OCI-LY3 (cell line): ENCODE data around the gene ST6GAL2.

Experiments used
- CTCF ChIP-seq: fragments of 200-600, 300-600 bp; sonication (generic); IDR thresholded peaks from 2 replicates; pipeline ENCODE4 v1.5.1; 2014; ENCODE audit warnings: antibody characterized with exemption, low read length, low read depth
- EZH2phosphoT487 ChIP-seq: fragments of 200-600 bp; shearing (Covaris generic); IDR thresholded peaks from 2 replicates; pipeline ENCODE4 v1.6.1; 2018; ENCODE audit warnings: antibody characterized with exemption, mixed run types, low read depth

DNA sequence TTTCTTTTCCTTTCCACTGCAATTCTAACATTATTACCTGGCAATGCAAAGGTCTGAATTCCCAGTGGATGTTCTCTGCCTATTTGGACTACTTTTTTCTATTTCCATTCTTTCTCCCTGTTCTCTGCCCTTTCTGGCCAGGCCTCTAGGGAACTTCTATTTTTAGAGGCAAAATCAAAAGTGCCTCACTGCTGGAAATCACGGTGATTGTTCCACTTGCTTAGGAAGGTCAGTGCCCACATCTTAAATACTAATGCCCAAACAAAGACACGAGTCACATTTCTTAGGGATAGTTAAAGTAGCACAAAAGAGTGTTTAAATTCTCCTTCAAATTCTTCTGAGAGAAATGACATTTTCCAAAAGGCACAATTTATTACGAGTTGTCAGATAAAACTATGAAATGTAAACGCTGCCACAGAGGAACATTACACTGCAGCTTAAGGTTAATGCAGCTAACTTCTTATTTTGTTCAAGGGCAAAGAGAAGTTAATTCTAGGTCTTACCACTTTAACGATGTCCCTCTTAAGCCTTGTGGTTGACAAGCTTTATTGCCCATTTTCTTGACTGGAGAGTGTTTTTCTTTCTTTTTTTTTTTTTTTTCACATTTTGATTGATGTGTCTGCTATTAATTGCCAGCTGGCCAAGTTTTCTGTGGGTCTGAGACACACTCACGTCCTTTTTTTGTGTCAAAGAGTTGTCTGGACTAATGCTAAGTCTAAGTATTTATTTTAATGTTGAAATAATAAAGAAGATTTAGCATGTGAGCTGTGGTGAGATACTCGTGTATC lies 34.7 kb downstream of the ST6GAL2 start:
- TF ChIP-seq EZH2phosphoT487 = no peak
- TF ChIP-seq CTCF = no peak
